Left cardiac atrium (tissue), 4 donors: ENCODE results near the gene ASF1A. TPM values are rescaled to one million over a fixed set of nuclear protein-coding genes. Genes with fewer than 3 reads are reported as not detected.
A peak's percentile ranks its signal among the peaks of the same experiment; 100 is the strongest.
"Not testable (repeated sequence)": the region's sequence is repeated elsewhere in the genome, so short reads cannot be mapped to it uniquely, and the experiment has no call there.

ENCODE experiments used
- ATAC-seq, 2 donors: fragments of 200-7000 bp; cut with Tn5 transposase; one replicate each; pipeline ENCODE4 v1.9.1; 2020; ENCODE audit warnings: mild to moderate bottlenecking in 2 of 2, moderate library complexity in 2 of 2
- DNase-seq: peaks from one replicate; pipeline ENCODE4 v3.0.0-alpha.2; 2020
- intact Hi-C, 2 donors: fragments of 100-400 bp; cut with DNase I; formaldehyde crosslinking; loops; one replicate each; pipeline versions ENCODE4 v1.14.1 to v1.15.1; 2022 to 2023
- long read RNA-seq: library from polyadenylated mRNA; unstranded; transcript quantifications from one replicate; pipeline ENCODE4 v2.0.0, GENCODE V29; 2021
- total RNA-seq, 2 donors: library from RNA; stranded (reverse); fragmentation: NEBNext Ultra II Directional; extraction: Animal tissue kit (Norgen Biotek cat#: 25700); gene quantifications; one replicate each; pipeline ENCODE4 v1.2.1, GENCODE V29; 2021
- donor health status: DM: no; HTN: yes; CAD: no.
- donor health status: DM: no; HTN: yes; CAD: no; lungs with severe emphysema.
- donor health status: DM: yes; HTN: yes; CAD: no.
- donor health status: Dilated cardiomyopathy.

Gene ASF1A
- 10 to 100 TPM; 17.1 to 19.2 TPM for total RNA-seq
- long read RNA-seq, transcript ASF1A-201 (4 exons, 2,362 nt), result major isoform, 24 of 27 reads
- long read RNA-seq, partial matches to known transcripts, result 1 of 27 reads
- long read RNA-seq, other reads (novel, unspliced or antisense), result 2 of 27 reads

- DNase-seq (peak; percentile 97), ATAC-seq (peak; percentile 93 to 94)
- intact Hi-C loops, result loop anchor here in 1 of 2 donors (2.0 kb wide), 1 partner anchor 41 kb away; the partner anchor contains the start of gene MCM9
Observed at GRCh38 chr6:118893807-118894424, at the start of gene ASF1A. Gene ASF1A, plus strand, starts transcription at chr6:118894152. Its CDS starts 262 bp downstream, at chr6:118894414.

- no peak for DNase-seq
- intact Hi-C loops, result no loop called here
- ATAC-seq, result no peak
Observed at GRCh38 chr6:118844915-118845314, 49.0 kb upstream of the ASF1A start.

- ATAC-seq (no peak), DNase-seq (no peak)
- intact Hi-C loops, result no loop called here
Observed at GRCh38 chr6:118853408-118853807, 40.5 kb upstream of the ASF1A start.

- DNase-seq (no peak), ATAC-seq (no peak)
- intact Hi-C loops, result no loop called here
Observed at GRCh38 chr6:118856301-118856700, 37.7 kb upstream of the ASF1A start.

- DNase-seq (no peak), ATAC-seq (no peak)
- intact Hi-C loops, result no loop called here
Observed at GRCh38 chr6:118859517-118860064, 34.4 kb upstream of the ASF1A start.

- intact Hi-C loops, result no loop called here
- DNase-seq (no peak), ATAC-seq (no peak)
Observed at GRCh38 chr6:118860363-118860762, 33.6 kb upstream of the ASF1A start.

GRCh38 chr6:118860880-118861279 lies 33.1 kb upstream of the ASF1A start:
- intact Hi-C loops, result no loop called here
- DNase-seq, result no peak

GRCh38 chr6:118862443-118862842 lies 31.5 kb upstream of the ASF1A start:
- intact Hi-C loops, result no loop called here
- ATAC-seq (no peak), DNase-seq (no peak)

More at GRCh38 chr6:118860880-118861279, 33.1 kb upstream of the ASF1A start:
- no peak for ATAC-seq

GRCh38 chr6:118864341-118865099 lies 29.4 kb upstream of the ASF1A start:
- intact Hi-C loops, result no loop called here
- ATAC-seq (no peak), DNase-seq (no peak)

GRCh38 chr6:118865100-118865391 lies 28.9 kb upstream of the ASF1A start:
- ATAC-seq, result no peak
- intact Hi-C loops, result no loop called here

GRCh38 chr6:118867181-118867580 lies 26.8 kb upstream of the ASF1A start:
- DNase-seq, result no peak
- intact Hi-C loops, result no loop called here
- no peak for ATAC-seq

More at GRCh38 chr6:118865100-118865391, 28.9 kb upstream of the ASF1A start:
- no peak for DNase-seq

- DNase-seq, intact Hi-C loops, ATAC-seq: not testable (repeated sequence)
Observed at GRCh38 chr6:118868901-118869300, 25.1 kb upstream of the ASF1A start.

GRCh38 chr6:118869350-118869749 lies 24.6 kb upstream of the ASF1A start:
- intact Hi-C loops, result no loop called here
- ATAC-seq, result no peak
- DNase-seq, result no peak

- no peak for ATAC-seq
- no peak for DNase-seq
- intact Hi-C loops, result no loop called here
Observed at GRCh38 chr6:118869894-118870589, 23.9 kb upstream of the ASF1A start.

- ATAC-seq, result no peak
- intact Hi-C loops, result no loop called here
- DNase-seq, result no peak
Observed at GRCh38 chr6:118871331-118871730, 22.6 kb upstream of the ASF1A start.

GRCh38 chr6:118872318-118872717 lies 21.6 kb upstream of the ASF1A start:
- intact Hi-C loops, result no loop called here
- no peak for DNase-seq

GRCh38 chr6:118872726-118873125 lies 21.2 kb upstream of the ASF1A start:
- ATAC-seq (no peak), DNase-seq (no peak)
- intact Hi-C loops, result no loop called here

More at GRCh38 chr6:118872318-118872717, 21.6 kb upstream of the ASF1A start:
- no peak for ATAC-seq

GRCh38 chr6:118873239-118873638 lies 20.7 kb upstream of the ASF1A start:
- ATAC-seq, result no peak
- intact Hi-C loops, result no loop called here
- DNase-seq, result no peak

- ATAC-seq (no peak), DNase-seq (no peak)
- intact Hi-C loops, result no loop called here
Observed at GRCh38 chr6:118875672-118876071, 18.3 kb upstream of the ASF1A start.

GRCh38 chr6:118876198-118876597 lies 17.8 kb upstream of the ASF1A start:
- DNase-seq, result no peak
- no peak for ATAC-seq
- intact Hi-C loops, result no loop called here
